Measurements from ENCODE around the gene TSPAN9. TPM values are rescaled to one million over a fixed set of nuclear protein-coding genes. Genes with fewer than 3 reads are reported as not detected.

Gene TSPAN9
- total RNA-seq, 3 donors from 2014 or later = 4.7 to 28.4 (median 8.5) TPM

DNA sequence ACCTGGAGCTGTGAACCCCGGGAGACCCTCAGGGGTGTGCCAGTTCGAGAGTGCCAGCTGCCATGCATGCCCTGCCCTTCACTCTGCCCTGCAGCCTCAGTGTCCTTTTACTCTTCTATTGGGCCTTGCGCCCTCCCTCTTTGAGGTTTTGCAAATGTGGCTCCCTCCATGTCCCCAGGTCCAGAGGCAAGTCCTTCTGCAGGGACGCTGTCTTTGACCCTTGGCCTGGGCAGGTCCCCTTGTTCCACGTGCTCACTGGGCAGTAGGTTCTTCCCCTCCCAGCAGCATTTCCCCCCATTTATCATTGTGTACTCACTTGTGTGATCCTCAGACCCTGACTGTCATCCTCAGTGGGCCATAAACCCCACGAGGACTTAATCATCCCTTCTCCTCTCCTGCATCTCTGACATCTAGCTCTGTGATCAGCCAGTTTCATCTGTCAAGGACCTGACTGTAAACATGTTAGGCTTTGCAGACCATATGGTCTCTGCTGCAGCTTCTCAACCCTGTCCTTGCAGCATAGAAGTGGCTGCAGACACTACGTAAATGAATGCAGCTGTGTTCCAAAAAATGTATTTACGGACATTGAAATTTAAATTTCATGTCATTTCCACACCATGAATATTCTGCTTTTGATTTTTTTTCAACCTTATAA lies 36.6 kb downstream of the TSPAN9 start:
- no peaks in the 10 kb centered on the region for H3K4me1 ChIP-seq (ENCODE audit: low read depth)
- DNase-seq (no peak), ATAC-seq (no peak)
- H3K36me3 ChIP-seq (ENCODE audit: low read depth) = no peaks in the 10 kb centered on the region
- no peaks in the 10 kb centered on the region for H3K9me3 ChIP-seq
- no peak overlapping the region for H3K4me3 ChIP-seq
- intact Hi-C loops (cut with DNase I, micrococcal nuclease) = no loop called here
- TF ChIP-seq, protein P1, sequence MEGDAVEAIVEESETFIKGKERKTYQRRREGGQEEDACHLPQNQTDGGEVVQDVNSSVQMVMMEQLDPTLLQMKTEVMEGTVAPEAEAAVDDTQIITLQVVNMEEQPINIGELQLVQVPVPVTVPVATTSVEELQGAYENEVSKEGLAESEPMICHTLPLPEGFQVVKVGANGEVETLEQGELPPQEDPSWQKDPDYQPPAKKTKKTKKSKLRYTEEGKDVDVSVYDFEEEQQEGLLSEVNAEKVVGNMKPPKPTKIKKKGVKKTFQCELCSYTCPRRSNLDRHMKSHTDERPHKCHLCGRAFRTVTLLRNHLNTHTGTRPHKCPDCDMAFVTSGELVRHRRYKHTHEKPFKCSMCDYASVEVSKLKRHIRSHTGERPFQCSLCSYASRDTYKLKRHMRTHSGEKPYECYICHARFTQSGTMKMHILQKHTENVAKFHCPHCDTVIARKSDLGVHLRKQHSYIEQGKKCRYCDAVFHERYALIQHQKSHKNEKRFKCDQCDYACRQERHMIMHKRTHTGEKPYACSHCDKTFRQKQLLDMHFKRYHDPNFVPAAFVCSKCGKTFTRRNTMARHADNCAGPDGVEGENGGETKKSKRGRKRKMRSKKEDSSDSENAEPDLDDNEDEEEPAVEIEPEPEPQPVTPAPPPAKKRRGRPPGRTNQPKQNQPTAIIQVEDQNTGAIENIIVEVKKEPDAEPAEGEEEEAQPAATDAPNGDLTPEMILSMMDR (IDR thresholded peaks at IDR 0.05) = no peak

DNA sequence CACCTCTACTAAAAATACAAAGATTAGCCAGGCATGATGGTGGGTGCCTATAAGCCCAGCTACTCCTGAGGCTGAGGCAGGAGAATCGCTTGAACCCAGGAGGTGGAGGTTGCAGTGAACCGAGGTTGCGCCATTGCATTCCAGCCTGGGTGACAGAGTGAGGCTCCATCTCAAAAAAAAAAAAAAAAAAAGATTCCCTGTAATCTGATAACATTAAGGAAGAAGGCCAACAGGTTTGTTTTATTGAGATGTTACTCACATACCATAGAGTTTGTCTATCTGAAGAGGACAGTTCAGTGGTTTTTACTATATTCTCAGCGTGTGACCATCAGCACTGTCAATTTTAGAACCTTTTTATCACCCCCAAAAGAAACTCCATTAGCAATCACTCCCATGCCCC lies 37.5 kb downstream of the TSPAN9 start:
- intact Hi-C loops (cut with DNase I, micrococcal nuclease) = no loop called here
- Histone ChIP-seq H3K4me3 (no peak overlapping the region), H3K36me3 (ENCODE audit: low read depth) (no peaks in the 10 kb centered on the region), H3K9me3 (no peaks in the 10 kb centered on the region), H3K4me1 (ENCODE audit: low read depth) (no peaks in the 10 kb centered on the region)
- ATAC-seq (no peak), DNase-seq (no peak)
- TF ChIP-seq, protein P1 (IDR thresholded peaks at IDR 0.05) = no peak

DNA sequence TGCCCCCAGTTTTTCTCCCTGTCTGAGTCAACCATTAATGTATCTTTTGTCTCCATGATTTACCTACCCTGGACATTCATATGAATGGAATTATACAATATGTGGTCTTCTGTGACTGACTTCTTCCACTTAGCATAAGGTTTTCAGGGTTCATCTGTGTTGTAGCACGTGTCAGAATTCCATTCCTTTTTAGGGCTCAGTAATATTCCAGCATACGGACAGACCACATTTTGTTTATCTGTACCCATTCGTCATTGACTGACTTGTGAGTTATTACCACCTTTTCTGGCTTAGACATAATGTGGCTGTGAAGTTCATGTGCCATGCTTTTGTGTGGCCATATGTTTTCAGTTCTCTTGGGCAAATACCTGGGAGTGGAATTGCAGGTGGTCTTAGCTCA lies 37.9 kb downstream of the TSPAN9 start:
- TF ChIP-seq, protein P1 (IDR thresholded peaks at IDR 0.05) = no peak
- no peaks in the 10 kb centered on the region for H3K36me3 ChIP-seq (ENCODE audit: low read depth)
- DNase-seq = no peak
- intact Hi-C loops (cut with DNase I, micrococcal nuclease) = no loop called here
- H3K4me1 ChIP-seq (ENCODE audit: low read depth) = no peaks in the 10 kb centered on the region
- no peaks in the 10 kb centered on the region for H3K9me3 ChIP-seq
- ATAC-seq = no peak
- no peak overlapping the region for H3K4me3 ChIP-seq

DNA sequence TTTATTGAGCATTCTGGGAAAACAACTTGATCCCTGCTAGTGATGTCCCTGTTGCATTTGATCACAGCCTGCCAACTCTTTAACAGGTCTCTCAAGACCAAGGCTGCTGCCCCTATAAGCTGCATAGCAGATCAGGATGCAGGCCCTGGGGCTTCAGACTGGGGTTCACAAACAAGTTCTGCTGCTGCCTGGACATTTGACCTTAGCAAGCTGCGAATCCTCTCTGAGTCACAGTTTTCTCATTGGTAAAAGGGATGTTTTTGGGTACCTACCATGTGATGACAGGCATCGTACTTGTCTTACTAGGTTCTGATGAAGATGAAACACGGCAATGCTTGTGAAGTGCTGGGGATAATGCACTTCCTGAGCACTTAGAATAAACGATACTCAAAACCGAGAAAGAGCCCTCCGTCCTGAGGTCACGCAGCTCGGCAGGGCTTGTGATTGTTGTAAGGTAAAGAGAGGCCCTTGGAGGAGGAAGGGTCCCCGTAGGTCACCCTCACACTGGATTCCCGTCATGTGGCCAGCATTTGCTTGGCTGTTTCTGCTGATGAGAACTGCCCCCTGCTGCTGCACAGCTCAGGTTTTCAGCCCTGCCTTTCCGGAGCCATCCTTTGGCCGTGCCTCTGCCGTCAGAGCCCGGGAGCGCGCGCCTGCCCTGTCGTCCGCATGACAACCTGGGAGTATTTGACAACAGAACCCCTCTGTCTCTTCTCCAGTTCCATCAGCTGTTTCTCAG lies 39.1 kb downstream of the TSPAN9 start:
- intact Hi-C loops (cut with DNase I, micrococcal nuclease) = no loop called here
- no peak for ATAC-seq
- TF ChIP-seq, protein P1 (IDR thresholded peaks at IDR 0.05) = no peak
- Histone ChIP-seq H3K4me1 (ENCODE audit: low read depth) (no peaks in the 10 kb centered on the region), H3K36me3 (ENCODE audit: low read depth) (no peaks in the 10 kb centered on the region), H3K9me3 (no peaks in the 10 kb centered on the region), H3K4me3 (no peak overlapping the region)
- DNase-seq = no peak

DNA sequence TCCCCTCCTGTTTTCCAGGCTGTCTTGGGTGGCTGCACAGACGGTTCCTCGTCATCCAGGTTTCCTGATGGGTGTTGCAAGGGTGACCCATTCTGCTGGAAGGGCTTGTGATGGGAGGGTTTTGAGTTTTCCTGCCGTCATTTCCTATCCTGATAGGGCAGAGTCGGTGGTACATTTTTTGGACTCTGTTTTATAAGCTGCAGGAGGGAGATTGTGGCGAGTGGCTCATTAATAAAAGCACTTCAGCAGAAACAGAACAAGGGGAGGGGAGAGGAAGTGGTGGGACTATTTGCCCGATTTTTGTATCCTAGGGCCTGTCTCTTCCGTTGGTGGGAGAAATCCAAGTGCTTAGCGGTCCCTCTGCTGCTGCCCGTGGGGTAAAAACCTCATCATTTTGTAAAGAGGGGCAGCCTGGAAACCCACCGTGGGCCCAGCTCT lies 40.0 kb downstream of the TSPAN9 start:
- H3K9me3 ChIP-seq = no peaks in the 10 kb centered on the region
- no peaks in the 10 kb centered on the region for H3K4me1 ChIP-seq (ENCODE audit: low read depth)
- H3K36me3 ChIP-seq (ENCODE audit: low read depth) = no peaks in the 10 kb centered on the region
- intact Hi-C loops (cut with DNase I, micrococcal nuclease) = no loop called here
- TF ChIP-seq, protein P1 (IDR thresholded peaks at IDR 0.05) = no peak
- no peak for DNase-seq
- H3K4me3 ChIP-seq = no peak overlapping the region
- ATAC-seq = no peak

All from mucosa of descending colon (tissue), 3 donors.